Measurements from ENCODE around the gene ZNF439. TPM values are rescaled to one million over a fixed set of nuclear protein-coding genes. Genes with fewer than 3 reads are reported as not detected.

ZNF439 gene
- polyA plus RNA-seq, 1 donor from 2014 or later, result 2.5 TPM

Other genes with a start within 250 kb of the ZNF439 start
- 1.4 TPM for gene ZNF823, start 109.8 kb upstream of the ZNF439 start, polyA plus RNA-seq (ENCODE audit: insufficient read depth, low read depth, low replicate concordance)
- gene ZNF441, start 81.7 kb upstream of the ZNF439 start, polyA plus RNA-seq (ENCODE audit: insufficient read depth, low read depth, low replicate concordance), result 0.58 TPM
- gene ZNF491, start 50.2 kb upstream of the ZNF439 start, polyA plus RNA-seq (ENCODE audit: insufficient read depth, low read depth, low replicate concordance), result 2.0 TPM
- 1.5 TPM for gene ZNF440, start 34.5 kb upstream of the ZNF439 start, polyA plus RNA-seq (ENCODE audit: insufficient read depth, low read depth, low replicate concordance)
- gene ZNF69, start 39.1 kb downstream of the ZNF439 start, polyA plus RNA-seq (ENCODE audit: insufficient read depth, low read depth, low replicate concordance), result 0.92 TPM
- gene ZNF700, start 76.4 kb downstream of the ZNF439 start, polyA plus RNA-seq (ENCODE audit: insufficient read depth, low read depth, low replicate concordance), result 1.1 TPM
- gene ZNF763, start 116.3 kb downstream of the ZNF439 start, polyA plus RNA-seq (ENCODE audit: insufficient read depth, low read depth, low replicate concordance), result 0.53 TPM
- gene ZNF433, start 187.0 kb downstream of the ZNF439 start, polyA plus RNA-seq (ENCODE audit: insufficient read depth, low read depth, low replicate concordance), result 0.75 TPM
- not detected for gene ZNF878, start 204.2 kb downstream of the ZNF439 start, polyA plus RNA-seq (ENCODE audit: insufficient read depth, low read depth, low replicate concordance)
- 4.1 TPM for gene ZNF844, start 216.0 kb downstream of the ZNF439 start, polyA plus RNA-seq (ENCODE audit: insufficient read depth, low read depth, low replicate concordance)

Measured in brain (organoid and tissue), 1 donor.